IPS DF 4.7 (cell line): ENCODE measurements around the gene MOCOS.
"Not testable (repeated sequence)": the region's sequence is repeated elsewhere in the genome, so short reads cannot be mapped to it uniquely, and the experiment has no call there.

Experiments used
- DNase-seq: peaks from one replicate; pipeline ENCODE4 v3.0.0-alpha.2; 2013; ENCODE audit warnings: low spot score; ENCODE audit errors: extremely low read depth

The MOCOS gene

DNA sequence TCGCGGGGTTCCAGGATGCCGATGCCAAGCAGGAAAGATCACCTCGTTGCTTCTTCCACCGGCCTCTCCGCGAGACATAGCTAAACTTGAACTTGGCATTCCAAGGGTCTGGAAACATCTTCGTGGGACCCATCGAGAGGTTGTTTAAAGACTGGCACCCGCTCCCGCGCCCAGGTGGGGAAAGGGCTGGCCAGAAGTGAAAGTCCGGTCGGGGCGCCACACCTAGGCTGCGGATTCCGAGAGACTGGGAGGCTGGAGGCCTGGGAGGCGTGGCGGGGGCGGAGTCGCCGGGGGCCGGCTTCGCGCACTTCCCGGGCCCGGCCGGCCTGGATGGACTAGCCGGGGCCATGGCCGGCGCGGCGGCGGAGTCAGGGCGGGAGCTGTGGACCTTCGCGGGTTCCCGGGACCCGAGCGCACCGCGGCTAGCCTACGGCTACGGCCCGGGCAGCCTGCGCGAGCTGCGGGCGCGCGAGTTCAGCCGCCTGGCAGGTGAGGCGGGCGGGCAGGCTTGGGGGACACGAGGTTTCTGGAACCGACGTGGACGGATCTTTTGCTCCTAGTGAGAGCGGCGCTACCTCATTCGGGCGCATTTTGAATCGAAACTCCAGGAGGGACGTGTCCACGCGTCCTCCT, at the start of gene MOCOS:
Gene MOCOS, plus strand, starts transcription at position 305 of the 633 bp plus-strand sequence. Its CDS starts 43 bp downstream, at position 348.
- no peak for DNase-seq

GRCh38 chr18:36139245-36139644, 48.1 kb upstream of the MOCOS start:
- DNase-seq = no peak

DNA sequence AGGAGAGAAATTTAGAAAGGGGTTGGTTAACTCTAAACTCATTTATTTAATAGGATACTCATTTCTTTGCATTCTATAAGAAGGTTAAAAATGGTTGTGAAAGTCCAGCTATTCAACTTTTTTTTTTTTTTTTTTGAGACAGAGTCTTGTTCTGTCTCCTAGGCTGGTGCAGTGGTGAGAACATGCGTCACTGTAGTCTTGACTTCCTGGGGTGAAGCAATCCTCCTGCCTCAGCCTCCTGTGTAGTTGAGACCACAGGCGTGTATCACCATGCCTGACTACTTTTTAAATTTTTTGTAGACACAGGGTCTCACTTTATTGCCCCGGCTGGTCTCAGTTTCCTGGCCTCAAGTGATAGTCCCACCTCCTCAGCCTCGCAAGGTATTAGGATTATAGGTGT, 45.7 kb upstream of the MOCOS start:
- no peak for DNase-seq

GRCh38 chr18:36142751-36143150, 44.5 kb upstream of the MOCOS start:
- DNase-seq = no peak

DNA sequence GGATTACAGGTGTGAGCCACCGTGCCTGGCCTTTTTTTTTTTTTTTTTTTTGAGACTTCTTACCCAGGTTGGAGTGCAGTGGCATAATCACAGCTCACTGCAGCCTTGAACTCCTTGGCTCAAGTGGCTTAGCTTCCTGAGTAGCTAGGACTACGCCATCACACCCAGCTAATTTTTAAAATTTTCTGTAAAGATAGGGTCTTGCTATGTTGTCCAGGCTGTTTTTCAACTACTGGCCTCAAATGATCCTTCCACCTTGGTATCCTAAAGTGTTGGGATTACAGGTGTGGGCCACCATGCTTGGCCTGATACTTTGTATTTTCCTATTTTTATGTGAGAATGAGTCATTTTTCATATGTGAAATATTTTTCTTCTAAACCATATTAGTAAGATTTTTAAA, 43.9 kb upstream of the MOCOS start:
- DNase-seq = no peak

GRCh38 chr18:36149514-36150289, 37.6 kb upstream of the MOCOS start:
- DNase-seq = no peak

DNA sequence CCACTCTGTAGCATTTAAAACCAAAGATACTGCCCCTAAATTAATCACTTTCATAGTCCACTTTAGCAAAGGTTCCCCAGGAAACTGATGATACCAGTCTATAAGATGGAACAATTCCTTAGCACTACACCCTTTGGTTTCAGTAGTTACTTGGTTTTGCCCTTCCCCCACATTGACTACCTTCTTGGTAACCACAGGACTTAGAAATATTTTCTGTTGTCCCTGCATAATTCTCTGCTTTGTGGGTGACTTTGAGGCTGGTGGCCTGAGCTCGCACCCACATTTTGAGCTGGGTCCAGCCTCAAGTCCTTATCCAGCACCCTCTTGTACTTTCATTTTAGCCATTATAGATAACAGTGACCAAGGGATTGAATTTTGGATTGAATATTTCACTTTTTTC, 34.5 kb upstream of the MOCOS start:
- DNase-seq = no peak

DNA sequence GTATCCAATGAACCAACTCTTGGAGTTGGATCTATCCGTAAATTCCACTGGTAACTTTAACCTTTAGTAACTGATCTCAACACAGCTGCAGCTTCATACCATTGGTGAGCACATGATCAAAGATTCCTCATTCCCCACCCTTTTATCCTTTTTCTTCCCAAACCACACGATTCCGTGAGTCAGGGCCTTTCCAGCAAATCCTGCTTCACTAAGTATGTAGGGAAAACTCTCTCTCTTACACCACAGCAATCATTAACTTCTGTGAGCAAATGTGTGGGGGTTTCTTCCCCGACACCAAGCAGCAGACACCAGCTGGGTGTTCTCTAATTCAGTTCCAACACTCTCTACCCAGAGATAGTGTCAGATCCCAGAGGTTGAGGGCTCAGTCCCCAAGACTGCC, 34.1 kb upstream of the MOCOS start:
- DNase-seq = no peak

DNA sequence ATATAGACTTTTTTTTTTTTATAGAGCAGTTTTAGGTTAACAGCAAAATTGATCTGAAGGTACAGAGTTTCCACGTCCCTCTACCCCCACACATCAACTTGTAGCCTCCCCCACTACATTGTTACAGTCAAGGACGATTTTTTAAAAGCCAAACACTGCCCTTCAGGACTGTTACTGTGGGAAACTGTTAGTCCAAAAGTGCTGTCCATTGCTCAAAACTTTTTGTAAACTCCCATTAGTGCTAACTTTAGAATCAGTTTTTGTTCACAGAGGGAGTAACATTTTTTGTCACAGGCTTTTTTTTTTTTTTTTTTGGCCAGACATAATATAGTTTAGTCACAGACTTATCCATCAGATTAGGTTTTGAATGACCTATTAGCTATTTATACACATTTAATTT, 33.5 kb upstream of the MOCOS start:
- DNase-seq = no peak

DNA sequence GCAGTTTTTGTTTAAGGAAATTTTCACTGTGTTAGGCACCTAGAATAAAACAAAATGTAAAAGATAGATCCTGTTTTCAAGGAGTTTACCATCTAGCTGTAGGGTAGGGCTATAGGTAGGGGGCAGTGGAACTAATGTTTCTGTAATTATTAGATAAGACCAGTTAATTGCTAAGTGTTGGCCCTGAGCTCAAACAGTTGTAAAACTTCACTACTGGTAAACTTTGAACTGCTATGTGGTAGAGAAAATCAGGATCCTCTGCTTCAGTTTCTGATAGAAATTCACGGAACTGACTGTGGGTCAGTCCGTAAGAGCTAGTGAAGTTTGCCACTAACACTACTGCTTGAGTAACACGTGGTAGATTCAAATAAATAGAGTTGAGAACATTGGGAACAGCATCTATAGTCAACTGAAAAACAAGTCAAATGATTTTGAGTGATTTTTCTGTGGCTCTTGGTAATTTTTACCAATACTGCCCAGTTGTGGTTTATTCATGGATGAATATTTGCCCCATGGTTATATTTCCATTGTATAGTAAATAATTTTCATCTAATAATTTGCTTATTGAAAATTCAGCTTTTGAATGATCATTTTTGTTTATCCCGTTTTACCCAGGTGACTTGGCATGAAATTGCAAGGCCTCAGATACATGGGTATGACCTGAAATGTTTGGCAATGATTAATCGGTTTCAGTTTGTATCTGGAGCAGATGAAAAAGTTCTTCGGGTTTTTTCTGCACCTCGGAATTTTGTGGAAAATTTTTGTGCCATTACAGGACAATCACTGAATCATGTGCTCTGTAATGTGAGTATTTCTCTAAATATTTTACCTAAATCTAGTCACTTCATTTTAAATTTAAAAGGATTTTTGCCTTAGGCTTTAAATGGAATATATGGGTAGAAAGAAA, 31.2 kb upstream of the MOCOS start:
- no peak for DNase-seq

GRCh38 chr18:36157441-36157840, 29.9 kb upstream of the MOCOS start:
- no peak for DNase-seq

GRCh38 chr18:36158266-36158867, 28.9 kb upstream of the MOCOS start:
- DNase-seq = no peak

DNA sequence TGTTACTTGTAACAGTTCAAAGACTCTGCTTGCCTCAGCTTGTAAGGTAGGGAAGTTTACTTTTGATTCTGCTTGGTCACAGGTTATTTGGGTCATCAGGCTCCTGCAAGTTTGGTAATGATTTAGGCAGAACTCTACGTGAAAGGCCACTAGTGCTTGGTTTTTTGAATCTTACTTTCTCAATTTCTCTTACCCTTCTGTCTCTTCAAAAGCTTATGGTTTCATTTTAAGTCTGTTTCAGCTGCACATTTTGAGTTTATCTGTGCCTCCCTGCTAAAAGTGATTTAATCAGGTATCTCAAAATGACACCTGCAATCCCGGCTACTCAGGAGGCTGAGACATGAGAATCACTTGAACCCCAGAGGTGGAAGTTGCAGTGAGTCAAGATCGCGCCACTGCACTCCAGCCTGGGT, 26.3 kb upstream of the MOCOS start:
- DNase-seq = no peak

DNA sequence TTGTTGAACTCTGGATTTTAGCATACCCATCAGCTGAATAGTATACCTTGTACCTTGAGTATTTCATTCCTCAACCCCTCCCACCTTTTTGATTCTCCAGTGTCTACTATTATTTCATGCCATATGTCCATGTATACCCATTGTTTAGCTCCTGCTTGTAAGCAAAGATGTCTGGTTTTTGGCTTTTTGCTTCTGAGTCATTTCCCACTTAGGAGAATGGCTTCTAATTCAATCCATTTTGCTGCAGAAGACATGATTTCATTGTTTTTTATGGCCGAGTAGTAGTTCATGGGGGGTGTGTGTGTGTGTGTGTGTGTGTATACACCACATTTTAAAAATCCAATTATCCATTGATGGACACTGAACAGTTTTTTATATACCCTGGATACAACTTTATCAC, 24.3 kb upstream of the MOCOS start:
- no peak for DNase-seq

DNA sequence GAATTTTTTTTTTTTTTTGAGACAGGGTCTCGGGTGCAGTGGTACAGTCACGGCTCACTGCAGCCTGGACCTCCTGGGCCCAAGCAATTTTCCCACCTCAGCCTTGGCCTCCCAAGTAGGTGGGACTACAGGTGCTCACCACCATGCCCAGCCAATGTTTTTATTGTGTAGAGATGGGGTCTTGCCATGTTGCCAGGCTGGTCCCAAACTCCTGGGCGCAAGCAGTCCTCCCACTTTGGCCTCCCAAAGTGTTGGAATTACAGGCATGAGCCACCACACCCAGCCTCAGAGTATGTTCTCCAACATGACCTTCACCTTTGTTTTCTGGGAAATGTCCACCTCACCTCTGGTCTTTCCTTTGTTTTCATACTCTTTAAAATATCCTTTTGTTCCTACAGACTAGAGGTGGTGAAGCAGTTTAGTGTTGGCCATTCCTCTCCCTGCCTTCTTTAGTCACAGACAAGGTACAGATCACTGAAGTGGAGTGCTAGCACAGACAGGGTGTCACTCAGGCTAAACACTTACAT, 19.5 kb upstream of the MOCOS start:
- DNase-seq = no peak

DNA sequence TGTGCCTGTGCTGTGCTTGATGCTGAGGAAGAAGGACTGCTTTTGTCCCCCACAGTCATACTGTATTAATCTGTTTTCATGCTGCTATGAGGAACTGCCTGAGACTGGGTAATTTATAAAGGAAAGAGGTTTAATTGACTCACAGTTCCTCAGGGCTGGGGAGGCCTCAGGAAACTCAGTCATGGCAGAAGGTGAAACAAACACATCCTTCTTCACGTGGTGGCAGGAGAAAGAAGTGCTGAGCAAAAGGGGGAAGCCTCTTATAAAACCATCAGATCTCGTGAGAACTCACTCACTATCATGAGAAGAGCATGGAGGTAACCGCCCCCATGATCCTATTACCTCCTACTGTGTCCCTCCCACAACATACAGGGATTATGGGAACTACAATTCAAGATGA, 19.0 kb upstream of the MOCOS start:
- not testable (repeated sequence) for DNase-seq

GRCh38 chr18:36169938-36170337, 17.4 kb upstream of the MOCOS start:
- no peak for DNase-seq

DNA sequence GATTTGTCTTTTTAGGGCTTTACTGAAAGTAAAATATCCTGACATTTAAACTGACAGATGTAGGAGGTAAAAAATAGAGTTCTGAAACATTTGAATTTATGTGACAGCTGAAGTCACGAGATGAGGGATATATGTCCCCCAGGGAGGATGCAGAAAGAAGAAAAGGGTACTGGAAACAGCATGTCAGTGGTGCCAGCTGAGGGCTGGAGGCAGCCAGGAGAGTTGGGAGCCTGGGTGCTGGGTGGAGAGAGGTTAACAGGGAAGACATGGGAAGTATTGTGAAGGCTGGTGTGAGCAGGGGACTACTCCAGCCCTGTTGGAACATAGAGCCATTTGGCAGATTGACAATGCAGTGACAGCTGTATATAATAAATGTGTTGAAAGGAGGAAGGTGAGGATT, 11.8 kb upstream of the MOCOS start:
- DNase-seq = no peak

- DNase-seq = no peak
Observed at GRCh38 chr18:36176177-36176584, 11.1 kb upstream of the MOCOS start.

DNA sequence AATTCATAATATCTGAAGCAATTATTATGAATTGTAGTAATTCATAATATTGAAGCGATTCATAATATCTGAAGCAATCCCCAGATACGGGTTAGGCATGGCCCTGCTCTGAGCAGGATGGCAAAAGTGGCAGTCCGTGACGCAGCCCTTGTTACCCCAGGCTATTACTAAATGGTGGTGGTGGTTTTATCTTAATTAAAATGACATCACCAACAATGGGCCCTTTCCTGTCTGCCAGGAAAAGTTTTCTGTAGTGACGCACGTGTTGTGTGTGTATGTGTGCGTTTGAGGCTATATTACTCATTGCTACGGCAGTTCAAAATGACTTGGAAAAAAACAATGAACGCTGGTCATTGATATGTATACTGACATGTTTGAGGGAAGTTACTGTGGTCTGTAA, 10.6 kb upstream of the MOCOS start:
- DNase-seq = no peak

- no peak for DNase-seq
Observed at GRCh38 chr18:36177913-36178312, 9.4 kb upstream of the MOCOS start.
